GM23338 (cell line): ENCODE measurements around the gene TMC3. TPM values are rescaled to one million over a fixed set of nuclear protein-coding genes. Genes with fewer than 3 reads are reported as not detected.
"Not testable (repeated sequence)": the region's sequence is repeated elsewhere in the genome, so short reads cannot be mapped to it uniquely, and the experiment has no call there.

Experiments
- ATAC-seq: fragments of 200-7000 bp; cut with Tn5 transposase; 3 replicates; pipeline ENCODE4 v1.9.1; 2020
- DNase-seq: peaks from one replicate; pipeline ENCODE4 v3.0.0-alpha.2; 2015; ENCODE audit warnings: low spot score
- H2AFZ ChIP-seq: fragments of 200-600 bp; sonication (generic); 2 replicates; pipeline ENCODE4 v1.8.0; 2016; ENCODE audit warnings: antibody characterized with exemption, mild to moderate bottlenecking, moderate library complexity
- H3F3A ChIP-seq: fragments of 200-600 bp; sonication (generic); replicated peaks from 2 replicates; pipeline ENCODE4 v1.8.0; 2017; ENCODE audit warnings: antibody characterized with exemption, mixed run types, low read depth
- H3K27ac ChIP-seq: fragments of 200-600 bp; sonication (generic); 2 replicates; pipeline ENCODE4 v1.6.1; 2016; ENCODE audit warnings: low read depth
- H3K27me3 ChIP-seq: fragments of 200-600 bp; sonication (generic); 2 replicates; pipeline ENCODE4 v1.8.0; 2016; ENCODE audit warnings: mild to moderate bottlenecking, mixed run types, moderate library complexity; ENCODE audit not compliant: insufficient read depth
- H3K36me3 ChIP-seq: fragments of 200-600 bp; sonication (generic); 2 replicates; pipeline ENCODE4 v1.8.0; 2016; ENCODE audit warnings: mild to moderate bottlenecking; ENCODE audit not compliant: insufficient read depth
- H3K4me1 ChIP-seq: fragments of 200-600 bp; sonication (generic); 2 replicates; pipeline ENCODE4 v1.8.0; 2016; ENCODE audit warnings: mild to moderate bottlenecking, moderate library complexity; ENCODE audit not compliant: insufficient read depth
- H3K4me2 ChIP-seq: fragments of 200-600 bp; sonication (generic); 2 replicates; pipeline ENCODE4 v1.7.1; 2017; ENCODE audit warnings: mixed run types
- H3K4me3 ChIP-seq: fragments of 200-600 bp; sonication (generic); 2 replicates; pipeline ENCODE4 v1.6.1; 2016; ENCODE audit warnings: mixed run types
- H3K79me2 ChIP-seq: fragments of 200-600 bp; sonication (generic); replicated peaks from 2 replicates; pipeline ENCODE4 v1.8.0; 2017; ENCODE audit warnings: mild to moderate bottlenecking; ENCODE audit not compliant: insufficient read depth
- H3K9me2 ChIP-seq: fragments of 200-600 bp; sonication (generic); 2 replicates; pipeline ENCODE4 v1.8.0; 2017; ENCODE audit not compliant: insufficient read depth
- H4K20me1 ChIP-seq: fragments of 200-600 bp; sonication (generic); replicated peaks from 2 replicates; pipeline ENCODE4 v1.8.0; 2017; ENCODE audit warnings: mild to moderate bottlenecking; ENCODE audit not compliant: insufficient read depth
- H3K27ac Mint-ChIP-seq: 2 replicates; pipeline ENCODE4 v1.8.0; 2020; ENCODE audit warnings: inconsistent platforms, mild to moderate bottlenecking, moderate library complexity, mixed read lengths
- H3K27me3 Mint-ChIP-seq: 3 replicates; pipeline ENCODE4 v1.8.0; 2022; ENCODE audit warnings: low read depth, mild to moderate bottlenecking, moderate library complexity, mixed read lengths, inconsistent platforms; ENCODE audit not compliant: insufficient read depth, poor library complexity
- H3K36me3 Mint-ChIP-seq: 3 replicates; pipeline ENCODE4 v1.8.0; 2021; ENCODE audit warnings: low read depth, mild to moderate bottlenecking, inconsistent platforms, moderate library complexity, mixed read lengths
- H3K4me1 Mint-ChIP-seq: 3 replicates; pipeline ENCODE4 v1.8.0; 2020; ENCODE audit warnings: mild to moderate bottlenecking, inconsistent platforms, mixed read lengths
- H3K4me3 Mint-ChIP-seq: 3 replicates; pipeline ENCODE4 v1.8.0; 2021; ENCODE audit warnings: moderate library complexity, mild to moderate bottlenecking, inconsistent platforms, mixed read lengths
- H3K9me3 Mint-ChIP-seq: 3 replicates; pipeline ENCODE4 v1.8.0; 2020; ENCODE audit warnings: moderate library complexity, mild to moderate bottlenecking, inconsistent platforms, mixed read lengths
- CREB1 ChIP-seq: fragments of 250-450 bp; sonication (Bioruptor Pico); IDR thresholded peaks from 2 replicates; pipeline ENCODE4 v1.5.0; 2020; ENCODE audit warnings: low read depth, mild to moderate bottlenecking, moderate library complexity
- EZH2 ChIP-seq: fragments of 200-600 bp; sonication (generic); IDR thresholded peaks from one replicate; pipeline ENCODE4 v1.8.0; 2017; ENCODE audit warnings: antibody characterized with exemption, mild to moderate bottlenecking, low read depth; ENCODE audit not compliant: unreplicated experiment
- JUNB ChIP-seq: IDR thresholded peaks from one replicate; pipeline ENCODE4 v1.6.1; 2016; ENCODE audit warnings: antibody characterized with exemption; ENCODE audit not compliant: unreplicated experiment
- NANOG ChIP-seq: IDR thresholded peaks from 2 replicates; pipeline ENCODE4 v1.6.1; 2016; ENCODE audit warnings: antibody characterized with exemption, borderline replicate concordance
- POLR2AphosphoS5 ChIP-seq: IDR thresholded peaks from 2 replicates; pipeline ENCODE4 v1.6.1; 2016; ENCODE audit warnings: antibody characterized with exemption, low read depth
- ZNF114 ChIP-seq: fragments of 250-450 bp; sonication (Bioruptor Pico); IDR thresholded peaks from 2 replicates; pipeline ENCODE4 v1.5.0; 2020; ENCODE audit warnings: mild to moderate bottlenecking, moderate library complexity
- polyA plus RNA-seq: library from polyadenylated mRNA; unstranded; fragments of >200 nt; fragmentation: Nextera tagmentation; extraction: Ambion mirVana; gene quantifications from 2 replicates; pipeline ENCODE4 v1.2.1, GENCODE V29; 2016
- total RNA-seq: library from RNA; depleted of rRNA; stranded (reverse); fragments of >200 nt; shearing (Covaris generic); gene quantifications from 2 replicates; pipeline ENCODE4 v1.2.3, GENCODE V29; 2014
- TF ChIP-seq, protein P1 (sequence below): fragments of 250-450 bp; sonication (Bioruptor Pico); IDR thresholded peaks from 2 replicates; pipeline ENCODE4 v1.5.0; 2020; ENCODE audit warnings: mild to moderate bottlenecking, moderate library complexity
- TF ChIP-seq, protein P2 (sequence below), 2 experiments: fragments of 200-600 bp in 1 of 2; sonication (generic) in 1 of 2; conservative IDR thresholded peaks; 2 replicates each; pipeline versions ENCODE4 v1.5.1 to v1.6.1; 2016 to 2017; ENCODE audit warnings: antibody characterized with exemption in 2 of 2, low read depth in 2 of 2, mild to moderate bottlenecking in 2 of 2, moderate library complexity in 1 of 2

Gene TMC3
- total and polyA plus RNA-seq, 2 experiments from 2014 or later: 0.10 TPM; not detected in 1

DNA sequence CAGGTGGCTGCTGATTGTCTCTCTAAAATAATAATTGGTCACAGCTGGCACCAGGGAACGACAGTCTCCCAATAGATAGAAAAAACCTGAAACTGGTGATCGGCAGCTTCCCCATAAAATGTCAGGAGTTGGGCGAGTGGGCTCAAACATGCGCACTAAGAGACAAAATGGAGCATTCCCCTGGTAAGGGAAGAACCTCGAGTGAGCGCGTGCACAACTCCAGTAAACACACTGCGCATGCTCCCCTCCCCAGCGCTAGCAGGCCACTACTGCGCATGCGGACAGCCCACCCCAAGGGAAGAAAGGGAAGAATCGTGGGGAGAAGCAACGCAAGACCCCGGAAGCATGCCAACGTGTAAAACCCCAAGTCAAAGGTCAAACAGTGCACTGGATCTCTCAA lies 42.4 kb downstream of the TMC3 start (continued):
- TF ChIP-seq, protein P1, sequence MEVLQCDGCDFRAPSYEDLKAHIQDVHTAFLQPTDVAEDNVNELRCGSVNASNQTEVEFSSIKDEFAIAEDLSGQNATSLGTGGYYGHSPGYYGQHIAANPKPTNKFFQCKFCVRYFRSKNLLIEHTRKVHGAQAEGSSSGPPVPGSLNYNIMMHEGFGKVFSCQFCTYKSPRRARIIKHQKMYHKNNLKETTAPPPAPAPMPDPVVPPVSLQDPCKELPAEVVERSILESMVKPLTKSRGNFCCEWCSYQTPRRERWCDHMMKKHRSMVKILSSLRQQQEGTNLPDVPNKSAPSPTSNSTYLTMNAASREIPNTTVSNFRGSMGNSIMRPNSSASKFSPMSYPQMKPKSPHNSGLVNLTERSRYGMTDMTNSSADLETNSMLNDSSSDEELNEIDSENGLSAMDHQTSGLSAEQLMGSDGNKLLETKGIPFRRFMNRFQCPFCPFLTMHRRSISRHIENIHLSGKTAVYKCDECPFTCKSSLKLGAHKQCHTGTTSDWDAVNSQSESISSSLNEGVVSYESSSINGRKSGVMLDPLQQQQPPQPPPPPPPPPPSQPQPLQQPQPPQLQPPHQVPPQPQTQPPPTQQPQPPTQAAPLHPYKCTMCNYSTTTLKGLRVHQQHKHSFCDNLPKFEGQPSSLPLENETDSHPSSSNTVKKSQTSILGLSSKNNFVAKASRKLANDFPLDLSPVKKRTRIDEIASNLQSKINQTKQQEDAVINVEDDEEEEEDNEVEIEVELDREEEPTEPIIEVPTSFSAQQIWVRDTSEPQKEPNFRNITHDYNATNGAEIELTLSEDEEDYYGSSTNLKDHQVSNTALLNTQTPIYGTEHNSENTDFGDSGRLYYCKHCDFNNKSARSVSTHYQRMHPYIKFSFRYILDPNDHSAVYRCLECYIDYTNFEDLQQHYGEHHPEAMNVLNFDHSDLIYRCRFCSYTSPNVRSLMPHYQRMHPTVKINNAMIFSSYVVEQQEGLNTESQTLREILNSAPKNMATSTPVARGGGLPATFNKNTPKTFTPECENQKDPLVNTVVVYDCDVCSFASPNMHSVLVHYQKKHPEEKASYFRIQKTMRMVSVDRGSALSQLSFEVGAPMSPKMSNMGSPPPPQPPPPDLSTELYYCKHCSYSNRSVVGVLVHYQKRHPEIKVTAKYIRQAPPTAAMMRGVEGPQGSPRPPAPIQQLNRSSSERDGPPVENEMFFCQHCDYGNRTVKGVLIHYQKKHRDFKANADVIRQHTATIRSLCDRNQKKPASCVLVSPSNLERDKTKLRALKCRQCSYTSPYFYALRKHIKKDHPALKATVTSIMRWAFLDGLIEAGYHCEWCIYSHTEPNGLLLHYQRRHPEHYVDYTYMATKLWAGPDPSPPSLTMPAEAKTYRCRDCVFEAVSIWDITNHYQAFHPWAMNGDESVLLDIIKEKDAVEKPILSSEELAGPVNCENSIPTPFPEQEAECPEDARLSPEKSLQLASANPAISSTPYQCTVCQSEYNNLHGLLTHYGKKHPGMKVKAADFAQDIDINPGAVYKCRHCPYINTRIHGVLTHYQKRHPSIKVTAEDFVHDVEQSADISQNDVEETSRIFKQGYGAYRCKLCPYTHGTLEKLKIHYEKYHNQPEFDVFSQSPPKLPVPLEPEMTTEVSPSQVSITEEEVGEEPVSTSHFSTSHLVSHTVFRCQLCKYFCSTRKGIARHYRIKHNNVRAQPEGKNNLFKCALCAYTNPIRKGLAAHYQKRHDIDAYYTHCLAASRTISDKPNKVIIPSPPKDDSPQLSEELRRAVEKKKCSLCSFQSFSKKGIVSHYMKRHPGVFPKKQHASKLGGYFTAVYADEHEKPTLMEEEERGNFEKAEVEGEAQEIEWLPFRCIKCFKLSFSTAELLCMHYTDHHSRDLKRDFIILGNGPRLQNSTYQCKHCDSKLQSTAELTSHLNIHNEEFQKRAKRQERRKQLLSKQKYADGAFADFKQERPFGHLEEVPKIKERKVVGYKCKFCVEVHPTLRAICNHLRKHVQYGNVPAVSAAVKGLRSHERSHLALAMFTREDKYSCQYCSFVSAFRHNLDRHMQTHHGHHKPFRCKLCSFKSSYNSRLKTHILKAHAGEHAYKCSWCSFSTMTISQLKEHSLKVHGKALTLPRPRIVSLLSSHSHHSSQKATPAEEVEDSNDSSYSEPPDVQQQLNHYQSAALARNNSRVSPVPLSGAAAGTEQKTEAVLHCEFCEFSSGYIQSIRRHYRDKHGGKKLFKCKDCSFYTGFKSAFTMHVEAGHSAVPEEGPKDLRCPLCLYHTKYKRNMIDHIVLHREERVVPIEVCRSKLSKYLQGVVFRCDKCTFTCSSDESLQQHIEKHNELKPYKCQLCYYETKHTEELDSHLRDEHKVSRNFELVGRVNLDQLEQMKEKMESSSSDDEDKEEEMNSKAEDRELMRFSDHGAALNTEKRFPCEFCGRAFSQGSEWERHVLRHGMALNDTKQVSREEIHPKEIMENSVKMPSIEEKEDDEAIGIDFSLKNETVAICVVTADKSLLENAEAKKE (CRISPR knock-in tag): no peak
- TF ChIP-seq CREB1 (CRISPR knock-in tag) (no peak), ZNF114 (CRISPR knock-in tag) (no peak)

DNA sequence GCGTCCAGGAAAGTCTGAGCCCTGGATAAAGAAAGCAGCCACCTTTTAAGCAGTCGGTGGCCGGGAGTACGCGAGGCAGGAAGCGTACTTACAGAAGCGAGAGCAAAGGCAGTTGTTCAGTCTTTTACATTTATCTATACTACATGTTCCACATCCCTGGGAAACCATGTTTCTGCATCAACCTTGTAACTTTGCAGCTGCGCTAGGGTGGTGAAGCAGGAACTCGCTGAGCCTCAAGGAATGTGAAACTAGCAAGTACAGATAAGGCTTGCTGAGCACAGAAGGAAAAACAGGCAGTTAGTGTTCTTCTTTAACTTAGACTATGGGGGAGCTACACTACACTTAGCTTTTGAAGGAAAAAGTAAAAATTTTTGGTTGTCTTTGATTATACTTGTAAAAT lies 42.9 kb downstream of the TMC3 start:
- not testable (repeated sequence) for DNase-seq, ATAC-seq, H3K4me1 ChIP-seq, H3K36me3 ChIP-seq, H3K27me3 Mint-ChIP-seq, H3K4me2 ChIP-seq, H3K27ac ChIP-seq, H3F3A ChIP-seq, H3K4me1 Mint-ChIP-seq, H4K20me1 ChIP-seq, H3K4me3 ChIP-seq, H3K79me2 ChIP-seq, H3K9me3 Mint-ChIP-seq, H3K36me3 Mint-ChIP-seq, H3K4me3 Mint-ChIP-seq, H2AFZ ChIP-seq, H3K9me2 ChIP-seq, H3K27me3 ChIP-seq
- peak overlapping the region; percentile 26; the same call in 1 of the 2 replicates for H3K27ac Mint-ChIP-seq

DNA sequence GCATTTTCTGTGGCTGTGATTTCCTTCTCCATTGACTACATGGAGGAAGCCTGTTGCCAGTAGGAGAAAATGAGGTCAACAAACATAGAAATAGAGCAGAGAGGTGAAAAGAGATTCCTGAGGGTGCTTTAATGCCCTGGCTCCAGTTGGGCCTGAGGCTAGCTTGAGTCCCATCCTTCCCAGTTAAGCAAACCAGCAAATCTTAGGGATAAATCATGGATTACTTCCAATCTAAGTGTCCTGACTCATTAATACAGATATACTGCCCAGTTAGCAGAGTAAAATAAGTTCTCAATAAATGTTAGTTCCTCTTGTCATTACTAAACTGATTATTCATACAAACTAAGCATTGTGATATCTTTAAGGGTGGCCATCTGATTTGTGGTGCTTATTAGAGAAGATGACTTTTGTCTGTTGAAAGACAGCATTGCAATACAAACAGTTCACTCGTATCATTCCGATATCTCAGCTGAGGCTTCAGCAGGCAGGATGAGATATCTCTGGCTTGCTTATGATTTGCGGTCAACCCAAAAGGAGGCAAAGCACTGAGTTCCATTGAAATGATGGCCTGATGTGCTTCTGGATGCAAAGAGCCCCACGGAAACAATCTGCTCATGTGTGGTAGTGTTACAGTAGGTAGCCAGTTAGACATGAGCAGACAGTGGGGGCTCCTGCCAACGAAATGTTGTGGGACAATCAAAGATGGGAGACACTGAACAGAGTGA lies 43.5 kb downstream of the TMC3 start:
- no peak for ATAC-seq
- TF ChIP-seq POLR2AphosphoS5 (no peak), JUNB (no peak), ZNF114 (CRISPR knock-in tag) (no peak), NANOG (no peak), EZH2 (no peak), CREB1 (CRISPR knock-in tag) (no peak)
- TF ChIP-seq, protein P2, sequence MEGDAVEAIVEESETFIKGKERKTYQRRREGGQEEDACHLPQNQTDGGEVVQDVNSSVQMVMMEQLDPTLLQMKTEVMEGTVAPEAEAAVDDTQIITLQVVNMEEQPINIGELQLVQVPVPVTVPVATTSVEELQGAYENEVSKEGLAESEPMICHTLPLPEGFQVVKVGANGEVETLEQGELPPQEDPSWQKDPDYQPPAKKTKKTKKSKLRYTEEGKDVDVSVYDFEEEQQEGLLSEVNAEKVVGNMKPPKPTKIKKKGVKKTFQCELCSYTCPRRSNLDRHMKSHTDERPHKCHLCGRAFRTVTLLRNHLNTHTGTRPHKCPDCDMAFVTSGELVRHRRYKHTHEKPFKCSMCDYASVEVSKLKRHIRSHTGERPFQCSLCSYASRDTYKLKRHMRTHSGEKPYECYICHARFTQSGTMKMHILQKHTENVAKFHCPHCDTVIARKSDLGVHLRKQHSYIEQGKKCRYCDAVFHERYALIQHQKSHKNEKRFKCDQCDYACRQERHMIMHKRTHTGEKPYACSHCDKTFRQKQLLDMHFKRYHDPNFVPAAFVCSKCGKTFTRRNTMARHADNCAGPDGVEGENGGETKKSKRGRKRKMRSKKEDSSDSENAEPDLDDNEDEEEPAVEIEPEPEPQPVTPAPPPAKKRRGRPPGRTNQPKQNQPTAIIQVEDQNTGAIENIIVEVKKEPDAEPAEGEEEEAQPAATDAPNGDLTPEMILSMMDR (conservative IDR thresholded peaks at IDR 0.05; ENCODE audit: low read depth in 2 of 2): no peak

More for the DNA sequence above, 43.5 kb downstream of the TMC3 start:
- Histone ChIP-seq H3K4me3 (no peak overlapping the region), H3F3A (no peaks in the 10 kb centered on the region), H2AFZ (no peak overlapping the region), H3K27me3 (no peaks in the 10 kb centered on the region), H3K4me2 (no peak overlapping the region), H3K4me1 (no peaks in the 10 kb centered on the region), H3K36me3 (no peaks in the 10 kb centered on the region), H3K79me2 (no peaks in the 10 kb centered on the region), H3K9me2 (no peaks in the 10 kb centered on the region), H3K27ac (no peak overlapping the region), H4K20me1 (no peaks in the 10 kb centered on the region)
- Mint-ChIP-seq H3K4me1 (no peaks in the 10 kb centered on the region), H3K36me3 (no peaks in the 10 kb centered on the region), H3K27me3 (peaks cover 8% of the 10 kb centered on the region), H3K27ac (peak overlapping the region; percentile 26; the same call in 1 of the 2 replicates), H3K4me3 (no peak overlapping the region), H3K9me3 (no peaks in the 10 kb centered on the region)
- DNase-seq: no peak
